ENCODE data around the gene DLG2.

DNA sequence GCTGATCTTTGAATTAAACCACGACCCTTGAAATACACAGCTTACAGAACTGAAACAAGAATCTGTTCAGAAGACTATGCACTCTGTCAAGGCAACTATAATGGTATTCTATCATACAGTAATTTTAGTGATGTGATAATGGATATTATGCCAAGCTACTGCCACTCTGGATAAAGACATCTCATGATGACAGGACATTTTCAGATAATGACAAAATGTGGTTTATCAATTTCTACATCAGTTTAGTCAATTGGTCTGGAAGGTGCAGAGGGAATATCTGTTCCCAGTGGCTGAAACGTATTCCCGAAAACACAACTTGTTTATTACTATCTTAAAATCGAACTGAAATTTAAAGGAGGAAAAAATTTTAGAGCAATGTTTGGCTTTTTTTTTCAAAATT, 1331.3 kb downstream of the DLG2 start:
- TF ChIP-seq EP300 (IDR thresholded peaks at IDR 0.05) (no peak), CTCF (IDR thresholded peaks at IDR 0.05) (no peak), POLR2AphosphoS5 (IDR thresholded peaks at IDR 0.05) (no peak), POLR2A (IDR thresholded peaks at IDR 0.05) (no peak)

Measured in sigmoid colon (tissue), 4 donors.